Measurements from ENCODE around the gene SMR3A. TPM values are rescaled to one million over a fixed set of nuclear protein-coding genes. Genes with fewer than 3 reads are reported as not detected.

The SMR3A gene
- total RNA-seq, 1 experiment from 2014 or later = not detected

DNA sequence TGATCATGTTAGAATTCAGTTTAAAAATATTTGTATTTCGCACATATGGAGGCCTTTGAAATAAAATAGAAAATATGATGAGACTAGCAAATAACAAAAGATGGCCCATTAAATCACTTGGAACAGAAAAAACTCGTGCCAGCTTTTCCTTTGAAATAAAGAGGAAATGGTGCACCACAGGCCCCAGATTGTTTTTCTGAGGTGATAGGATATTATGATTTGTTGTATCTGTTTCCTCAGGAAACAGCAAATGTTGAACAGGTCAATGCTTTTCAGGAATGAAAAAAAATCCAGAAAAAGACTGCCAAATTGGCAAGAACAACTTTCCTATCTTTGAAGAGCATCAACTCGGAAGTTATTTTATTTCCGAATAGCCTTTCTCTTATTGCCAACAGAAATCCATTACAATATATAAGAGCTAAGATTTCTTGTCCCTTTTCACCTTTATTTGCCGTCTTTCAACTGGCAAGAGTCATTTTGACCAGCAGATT is 22.2 kb downstream of the SMR3A start, which contains the start of gene SMR3B:
Gene SMR3B, plus strand, starts transcription at position 441 of the 491 bp plus-strand sequence. CDS start 1,380 bp downstream, outside the sequence.
- intact Hi-C loops (cut with micrococcal nuclease; ENCODE audit: unreplicated experiment) = no loop called here
- Histone ChIP-seq H3K27me3 (replicated peaks; ENCODE audit: insufficient read depth, low read depth, low read length, poor library complexity) (no peaks in the 10 kb centered on the region), H3K36me3 (ENCODE audit: insufficient read depth, low read length, poor library complexity, severe bottlenecking) (no peaks in the 10 kb centered on the region), H3K27ac (ENCODE audit: low read depth, low read length, poor library complexity, severe bottlenecking) (no peak within 1 kb of the TSS), H3K4me1 (ENCODE audit: insufficient read depth, low read length, poor library complexity, severe bottlenecking) (peaks cover 24% of the 10 kb centered on the region), H3K4me3 (ENCODE audit: low read depth, low read length, poor library complexity, severe bottlenecking) (no peak within 1 kb of the TSS), H3K9me3 (ENCODE audit: low read depth, low read length, poor library complexity, severe bottlenecking) (no peaks in the 10 kb centered on the region)
- DNase-seq (ENCODE audit: low spot score) = peak; percentile 52
- TF ChIP-seq, protein P1, sequence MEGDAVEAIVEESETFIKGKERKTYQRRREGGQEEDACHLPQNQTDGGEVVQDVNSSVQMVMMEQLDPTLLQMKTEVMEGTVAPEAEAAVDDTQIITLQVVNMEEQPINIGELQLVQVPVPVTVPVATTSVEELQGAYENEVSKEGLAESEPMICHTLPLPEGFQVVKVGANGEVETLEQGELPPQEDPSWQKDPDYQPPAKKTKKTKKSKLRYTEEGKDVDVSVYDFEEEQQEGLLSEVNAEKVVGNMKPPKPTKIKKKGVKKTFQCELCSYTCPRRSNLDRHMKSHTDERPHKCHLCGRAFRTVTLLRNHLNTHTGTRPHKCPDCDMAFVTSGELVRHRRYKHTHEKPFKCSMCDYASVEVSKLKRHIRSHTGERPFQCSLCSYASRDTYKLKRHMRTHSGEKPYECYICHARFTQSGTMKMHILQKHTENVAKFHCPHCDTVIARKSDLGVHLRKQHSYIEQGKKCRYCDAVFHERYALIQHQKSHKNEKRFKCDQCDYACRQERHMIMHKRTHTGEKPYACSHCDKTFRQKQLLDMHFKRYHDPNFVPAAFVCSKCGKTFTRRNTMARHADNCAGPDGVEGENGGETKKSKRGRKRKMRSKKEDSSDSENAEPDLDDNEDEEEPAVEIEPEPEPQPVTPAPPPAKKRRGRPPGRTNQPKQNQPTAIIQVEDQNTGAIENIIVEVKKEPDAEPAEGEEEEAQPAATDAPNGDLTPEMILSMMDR (conservative IDR thresholded peaks at IDR 0.05; ENCODE audit: low read depth, low read length) = no peak
- TF ChIP-seq EZH2 (IDR thresholded peaks at IDR 0.05; ENCODE audit: borderline replicate concordance, low read depth, low read length, poor library complexity, severe bottlenecking) = no peak
- ChIA-PET POLR2A (ENCODE audit: low non-redundant PET) (no interaction called here), CTCF (no interaction called here)
- no TSS peak for BruUV-seq (replicated peaks)

DNA sequence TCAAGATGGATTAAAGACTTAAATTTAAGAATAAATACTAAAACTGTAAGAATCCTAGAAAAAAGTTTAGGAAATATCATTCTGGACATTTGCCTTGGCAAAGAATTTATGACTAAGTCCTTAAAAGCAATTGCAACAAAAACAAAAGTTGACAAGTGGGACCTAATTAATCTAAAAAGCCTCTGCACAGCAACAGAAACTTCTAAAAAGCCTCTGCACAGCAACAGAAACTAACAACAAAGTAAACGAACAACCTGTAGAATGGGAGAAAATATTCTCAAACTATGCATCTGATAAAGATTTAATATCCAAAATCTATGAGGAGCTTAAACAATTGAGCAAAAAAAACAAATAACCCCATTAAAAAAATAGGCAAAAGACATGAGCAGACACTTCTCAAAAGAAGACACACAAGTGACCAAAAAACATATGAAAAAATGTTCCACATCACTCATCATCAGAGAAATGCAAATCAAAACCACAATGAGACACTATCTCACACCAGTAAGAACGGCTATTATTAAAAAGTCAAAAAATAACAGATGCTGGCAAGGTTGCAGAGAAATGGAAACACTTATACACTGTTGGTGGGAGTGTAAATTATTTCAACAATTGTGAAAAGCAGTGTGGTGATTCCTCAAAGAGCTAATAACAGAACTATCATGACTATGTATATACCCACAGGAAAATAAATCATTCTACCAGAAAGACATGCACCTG is 31.7 kb downstream of the SMR3A start:
- intact Hi-C loops (cut with micrococcal nuclease; ENCODE audit: unreplicated experiment) = no loop called here

DNA sequence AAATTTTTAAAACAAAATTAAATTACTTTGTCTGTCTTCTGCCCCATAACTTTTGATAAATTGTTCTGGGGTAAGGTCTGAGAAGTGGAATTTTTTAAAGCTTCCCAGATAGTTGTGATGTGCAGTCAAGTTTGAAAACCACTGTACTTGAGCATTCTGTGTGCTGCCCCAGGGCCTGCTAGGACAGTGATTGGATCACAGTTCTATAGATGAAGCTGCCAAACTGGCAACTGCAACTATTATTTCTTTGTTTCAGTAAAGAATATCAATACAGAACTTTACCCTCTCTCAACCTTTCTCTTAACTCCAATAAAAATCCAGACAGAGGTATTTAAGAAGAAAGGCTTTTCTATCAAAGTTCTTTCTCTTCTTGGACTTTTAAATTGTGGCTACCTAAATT is 37.0 kb downstream of the SMR3A start, which contains the start of gene OPRPN:
Gene OPRPN, plus strand, starts transcription at position 361 of the 400 bp plus-strand sequence. CDS start 1,346 bp downstream, outside the sequence.
- no peaks in the 10 kb centered on the region for H3K27me3 ChIP-seq (replicated peaks; ENCODE audit: insufficient read depth, low read depth, low read length, poor library complexity)
- H3K4me3 ChIP-seq (ENCODE audit: low read depth, low read length, poor library complexity, severe bottlenecking) = no peak within 1 kb of the TSS
- no peaks in the 10 kb centered on the region for H3K9me3 ChIP-seq (ENCODE audit: low read depth, low read length, poor library complexity, severe bottlenecking)
- H3K27ac ChIP-seq (ENCODE audit: low read depth, low read length, poor library complexity, severe bottlenecking) = no peak within 1 kb of the TSS
- intact Hi-C loops (cut with micrococcal nuclease; ENCODE audit: unreplicated experiment) = no loop called here
- H3K4me1 ChIP-seq (ENCODE audit: insufficient read depth, low read length, poor library complexity, severe bottlenecking) = no peaks in the 10 kb centered on the region
- TF ChIP-seq EZH2 (IDR thresholded peaks at IDR 0.05; ENCODE audit: borderline replicate concordance, low read depth, low read length, poor library complexity, severe bottlenecking) = no peak
- TF ChIP-seq, protein P1 (conservative IDR thresholded peaks at IDR 0.05; ENCODE audit: low read depth, low read length) = no peak
- no peak for DNase-seq (ENCODE audit: low spot score)
- no TSS peak for BruUV-seq (replicated peaks)
- POLR2A ChIA-PET (ENCODE audit: low non-redundant PET) = no interaction called here
- no peaks in the 10 kb centered on the region for H3K36me3 ChIP-seq (ENCODE audit: insufficient read depth, low read length, poor library complexity, severe bottlenecking)
- CTCF ChIA-PET = no interaction called here

More for the DNA sequence above, 31.7 kb downstream of the SMR3A start:
- TF ChIP-seq, protein P1 (conservative IDR thresholded peaks at IDR 0.05; ENCODE audit: low read depth, low read length) = no peak
- TF ChIP-seq EZH2 (IDR thresholded peaks at IDR 0.05; ENCODE audit: borderline replicate concordance, low read depth, low read length, poor library complexity, severe bottlenecking) = no peak
- H3K27ac ChIP-seq (ENCODE audit: low read depth, low read length, poor library complexity, severe bottlenecking) = no peak overlapping the region
- DNase-seq (ENCODE audit: low spot score) = no peak
- no peaks in the 10 kb centered on the region for H3K9me3 ChIP-seq (ENCODE audit: low read depth, low read length, poor library complexity, severe bottlenecking)
- H3K27me3 ChIP-seq (replicated peaks; ENCODE audit: insufficient read depth, low read depth, low read length, poor library complexity) = no peaks in the 10 kb centered on the region
- H3K4me3 ChIP-seq (ENCODE audit: low read depth, low read length, poor library complexity, severe bottlenecking) = no peak overlapping the region
- no peaks in the 10 kb centered on the region for H3K4me1 ChIP-seq (ENCODE audit: insufficient read depth, low read length, poor library complexity, severe bottlenecking)
- POLR2A ChIA-PET (ENCODE audit: low non-redundant PET) = no interaction called here
- CTCF ChIA-PET = no interaction called here
- H3K36me3 ChIP-seq (ENCODE audit: insufficient read depth, low read length, poor library complexity, severe bottlenecking) = no peaks in the 10 kb centered on the region
- BruUV-seq (replicated peaks) = no TSS peak
